ENCODE results near the gene UNC5B.

UNC5B gene

GRCh38 chr10:71254834-71255549, 42.6 kb downstream of the UNC5B start:
- DNase-seq (ENCODE audit: low read depth) = no peak
- TF ChIP-seq CTCF (IDR thresholded peaks at IDR 0.05; ENCODE audit: insufficient read depth, low read depth, low read length, missing control alignments) = no peak
- no peak overlapping the region for H3K4me3 ChIP-seq (ENCODE audit: low read length)

GRCh38 chr10:71255550-71255807, 43.1 kb downstream of the UNC5B start:
- no peak for DNase-seq (ENCODE audit: low read depth)
- TF ChIP-seq CTCF (IDR thresholded peaks at IDR 0.05; ENCODE audit: insufficient read depth, low read depth, low read length, missing control alignments) = no peak
- no peak overlapping the region for H3K4me3 ChIP-seq (ENCODE audit: low read length)

GRCh38 chr10:71255808-71256660, 43.7 kb downstream of the UNC5B start:
- no peak for TF ChIP-seq CTCF (IDR thresholded peaks at IDR 0.05; ENCODE audit: insufficient read depth, low read depth, low read length, missing control alignments)
- DNase-seq (ENCODE audit: low read depth) = peak; percentile 51
- H3K4me3 ChIP-seq (ENCODE audit: low read length) = no peak overlapping the region

GRCh38 chr10:71256661-71257318, 44.4 kb downstream of the UNC5B start:
- TF ChIP-seq CTCF (IDR thresholded peaks at IDR 0.05; ENCODE audit: insufficient read depth, low read depth, low read length, missing control alignments) = no peak
- no peak overlapping the region for H3K4me3 ChIP-seq (ENCODE audit: low read length)
- DNase-seq (ENCODE audit: low read depth) = no peak

- TF ChIP-seq CTCF (IDR thresholded peaks at IDR 0.05; ENCODE audit: insufficient read depth, low read depth, low read length, missing control alignments) = no peak
- H3K4me3 ChIP-seq (ENCODE audit: low read length) = no peak overlapping the region
- no peak for DNase-seq (ENCODE audit: low read depth)
Observed at GRCh38 chr10:71257319-71257997, 45.1 kb downstream of the UNC5B start.

GRCh38 chr10:71258046-71258445, 45.7 kb downstream of the UNC5B start:
- no peak overlapping the region for H3K4me3 ChIP-seq (ENCODE audit: low read length)
- no peak for DNase-seq (ENCODE audit: low read depth)
- no peak for TF ChIP-seq CTCF (IDR thresholded peaks at IDR 0.05; ENCODE audit: insufficient read depth, low read depth, low read length, missing control alignments)
